SU-DHL-6 (cell line): Measurements from ENCODE around the gene RRAS2.

Source experiments
- H2AFZ ChIP-seq: fragments of 200-600 bp; sonication (generic); 2 replicates; pipeline ENCODE4 v1.6.1; 2014; ENCODE audit warnings: low read depth, mild to moderate bottlenecking, moderate library complexity, mixed read lengths, antibody characterized with exemption, low read length; ENCODE audit not compliant: severe bottlenecking
- H3F3A ChIP-seq: fragments of 200-600 bp; shearing (Covaris generic); 2 replicates; pipeline ENCODE4 v1.6.0; 2016; ENCODE audit warnings: antibody characterized with exemption, mild to moderate bottlenecking; ENCODE audit not compliant: insufficient read depth
- H3K27ac ChIP-seq: fragments of 200-600 bp; sonication (generic); 2 replicates; pipeline ENCODE4 v1.5.1; 2016; ENCODE audit warnings: low read depth, mild to moderate bottlenecking, low read length, moderate library complexity, mixed read lengths
- H3K27me3 ChIP-seq: fragments of 200-600 bp; sonication (generic), shearing (Covaris generic); 2 replicates; pipeline ENCODE4 v1.6.0; 2014; ENCODE audit warnings: mild to moderate bottlenecking, low read length
- H3K36me3 ChIP-seq: fragments of 200-600 bp; sonication (generic); 2 replicates; pipeline ENCODE4 v1.6.1; 2014; ENCODE audit warnings: mild to moderate bottlenecking, low read length, mixed read lengths
- H3K4me2 ChIP-seq: fragments of 300-600, 200-600 bp; shearing (Covaris generic), sonication (generic); 2 replicates; pipeline ENCODE4 v1.6.0; 2014; ENCODE audit warnings: low read length, low read depth, mild to moderate bottlenecking; ENCODE audit not compliant: poor library complexity, severe bottlenecking
- H3K4me3 ChIP-seq: fragments of 200-600 bp; sonication (generic); 2 replicates; pipeline ENCODE4 v1.5.1; 2014; ENCODE audit warnings: antibody characterized with exemption, low read length, mild to moderate bottlenecking, mixed read lengths; ENCODE audit not compliant: insufficient read depth, poor library complexity, severe bottlenecking
- H3K79me2 ChIP-seq: fragments of 200-600 bp; sonication (generic); 2 replicates; pipeline ENCODE4 v1.6.1; 2014; ENCODE audit warnings: mild to moderate bottlenecking, low read length, moderate library complexity; ENCODE audit not compliant: insufficient read depth
- H3K9ac ChIP-seq: fragments of 200-600 bp; sonication (generic); 2 replicates; pipeline ENCODE4 v1.7.0; 2014; ENCODE audit warnings: mild to moderate bottlenecking, low read length
- H3K9me2 ChIP-seq: fragments of 200-600 bp; sonication (generic); replicated peaks from 2 replicates; pipeline ENCODE4 v1.6.1; 2014; ENCODE audit warnings: low read length; ENCODE audit not compliant: insufficient read depth
- H3K9me3 ChIP-seq: fragments of 200-600 bp; sonication (generic); 2 replicates; pipeline ENCODE4 v1.6.1; 2014; ENCODE audit warnings: low read length, mixed read lengths; ENCODE audit not compliant: insufficient read depth
- H4K20me1 ChIP-seq: fragments of 200-600 bp; sonication (generic); 2 replicates; pipeline ENCODE4 v1.6.1; 2014; ENCODE audit warnings: low read depth, mild to moderate bottlenecking, antibody characterized with exemption, low read length, moderate library complexity, mixed read lengths
- EZH2phosphoT487 ChIP-seq: fragments of 200-600 bp; sonication (generic), shearing (Covaris generic); conservative IDR thresholded peaks from 2 replicates; pipeline ENCODE4 v1.6.1; 2018; ENCODE audit warnings: mild to moderate bottlenecking, antibody characterized with exemption, low read length, moderate library complexity, mixed read lengths
- TF ChIP-seq, protein P1 (sequence below): fragments of 200-600 bp; sonication (generic); IDR thresholded peaks from one replicate; pipeline ENCODE4 v1.5.1; 2017; ENCODE audit warnings: antibody characterized with exemption, mild to moderate bottlenecking, low read length, moderate library complexity; ENCODE audit not compliant: insufficient read depth, poor library complexity, severe bottlenecking

The RRAS2 gene

DNA sequence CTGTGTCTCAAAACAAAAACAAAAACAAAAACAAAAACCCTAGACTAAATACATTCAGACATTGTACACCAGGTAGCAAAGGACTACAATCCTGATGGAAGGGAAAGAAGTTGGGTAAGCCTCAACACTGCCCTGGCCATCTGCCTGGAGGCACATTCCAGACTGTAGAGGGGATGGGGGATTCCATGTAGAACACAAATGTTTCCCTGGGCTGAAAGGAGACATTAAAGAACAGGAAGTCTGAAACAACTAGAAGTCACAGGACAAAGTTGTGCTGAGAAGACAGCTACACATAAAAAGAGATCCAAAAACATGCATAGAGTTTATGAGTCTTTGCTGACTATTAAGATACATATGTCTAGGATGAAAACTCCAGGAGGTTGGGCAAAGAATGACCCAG is 83.9 kb downstream of the RRAS2 start:
- Histone ChIP-seq H3K27ac (no peak overlapping the region), H3K4me2 (no peak overlapping the region), H3K36me3 (peaks cover 55% of the 10 kb centered on the region), H2AFZ (no peak overlapping the region), H3K9ac (no peak overlapping the region), H3K27me3 (no peaks in the 10 kb centered on the region), H3F3A (peaks cover 77% of the 10 kb centered on the region), H3K9me2 (no peaks in the 10 kb centered on the region), H3K4me3 (no peak overlapping the region), H3K79me2 (0 out of 2 replicates have a peak, but pooled peaks cover 6% of the 10 kb centered on the region), H4K20me1 (0 out of 2 replicates have a peak, but pooled peaks cover 5% of the 10 kb centered on the region), H3K9me3 (no peaks in the 10 kb centered on the region)
- TF ChIP-seq EZH2phosphoT487: no peak
- TF ChIP-seq, protein P1, sequence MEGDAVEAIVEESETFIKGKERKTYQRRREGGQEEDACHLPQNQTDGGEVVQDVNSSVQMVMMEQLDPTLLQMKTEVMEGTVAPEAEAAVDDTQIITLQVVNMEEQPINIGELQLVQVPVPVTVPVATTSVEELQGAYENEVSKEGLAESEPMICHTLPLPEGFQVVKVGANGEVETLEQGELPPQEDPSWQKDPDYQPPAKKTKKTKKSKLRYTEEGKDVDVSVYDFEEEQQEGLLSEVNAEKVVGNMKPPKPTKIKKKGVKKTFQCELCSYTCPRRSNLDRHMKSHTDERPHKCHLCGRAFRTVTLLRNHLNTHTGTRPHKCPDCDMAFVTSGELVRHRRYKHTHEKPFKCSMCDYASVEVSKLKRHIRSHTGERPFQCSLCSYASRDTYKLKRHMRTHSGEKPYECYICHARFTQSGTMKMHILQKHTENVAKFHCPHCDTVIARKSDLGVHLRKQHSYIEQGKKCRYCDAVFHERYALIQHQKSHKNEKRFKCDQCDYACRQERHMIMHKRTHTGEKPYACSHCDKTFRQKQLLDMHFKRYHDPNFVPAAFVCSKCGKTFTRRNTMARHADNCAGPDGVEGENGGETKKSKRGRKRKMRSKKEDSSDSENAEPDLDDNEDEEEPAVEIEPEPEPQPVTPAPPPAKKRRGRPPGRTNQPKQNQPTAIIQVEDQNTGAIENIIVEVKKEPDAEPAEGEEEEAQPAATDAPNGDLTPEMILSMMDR: no peak

GRCh38 chr11:14273895-14274294 is 85.1 kb downstream of the RRAS2 start:
- H3K36me3 ChIP-seq: peaks cover 53% of the 10 kb centered on the region
- H3K9me2 ChIP-seq: no peaks in the 10 kb centered on the region
- H4K20me1 ChIP-seq: 0 out of 2 replicates have a peak, but pooled peaks cover 5% of the 10 kb centered on the region
- no peaks in the 10 kb centered on the region for H3K9me3 ChIP-seq
- H3K27me3 ChIP-seq: no peaks in the 10 kb centered on the region
- H3F3A ChIP-seq: peaks cover 73% of the 10 kb centered on the region
- TF ChIP-seq EZH2phosphoT487: no peak
- TF ChIP-seq, protein P1: no peak
- H3K4me3 ChIP-seq: no peak overlapping the region
- no peak overlapping the region for H3K27ac ChIP-seq
- no peak overlapping the region for H3K4me2 ChIP-seq
- H3K79me2 ChIP-seq: 0 out of 2 replicates have a peak, but pooled peaks cover 6% of the 10 kb centered on the region
- no peak overlapping the region for H3K9ac ChIP-seq
- H2AFZ ChIP-seq: no peak overlapping the region

GRCh38 chr11:14270690-14271542 is 88.1 kb downstream of the RRAS2 start:
- H3K36me3 ChIP-seq: peaks cover 63% of the 10 kb centered on the region
- H3K4me3 ChIP-seq: no peak overlapping the region
- no peak overlapping the region for H3K4me2 ChIP-seq
- H3K79me2 ChIP-seq: 0 out of 2 replicates have a peak, but pooled peaks cover 6% of the 10 kb centered on the region
- TF ChIP-seq, protein P1: no peak
- TF ChIP-seq EZH2phosphoT487: no peak
- H3K27me3 ChIP-seq: no peaks in the 10 kb centered on the region
- H2AFZ ChIP-seq: no peak overlapping the region
- H3K27ac ChIP-seq: no peak overlapping the region; the same call in 1 of the 2 replicates
- H3K9me3 ChIP-seq: no peaks in the 10 kb centered on the region
- peaks cover 64% of the 10 kb centered on the region for H3F3A ChIP-seq
- H3K9me2 ChIP-seq: no peaks in the 10 kb centered on the region
- 0 out of 2 replicates have a peak, but pooled peaks cover 5% of the 10 kb centered on the region for H4K20me1 ChIP-seq
- H3K9ac ChIP-seq: no peak overlapping the region
